Breast epithelium (tissue), 4 donors: ENCODE data around the gene SLC30A10. TPM values are rescaled to one million over a fixed set of nuclear protein-coding genes. Genes with fewer than 3 reads are reported as not detected.
"Not testable (repeated sequence)": the region's sequence is repeated elsewhere in the genome, so short reads cannot be mapped to it uniquely, and the experiment has no call there.

Source experiments
- DNase-seq, 2 donors: peaks; one replicate each; pipeline ENCODE4 v3.0.0-alpha.2; 2019; ENCODE audit warnings: low spot score in 2 of 2
- H3K27ac ChIP-seq, 2 donors: fragments of 200-600 bp; sonication (generic) in 1 of 2; one replicate each; pipeline ENCODE4 v1.5.1; 2016 to 2019; ENCODE audit warnings: mild to moderate bottlenecking in 1 of 2
- H3K27me3 ChIP-seq, 2 donors: fragments of 200-600 bp; sonication (generic) in 1 of 2; one replicate each; pipeline versions ENCODE4 v1.5.1 to v1.6.0; 2017 to 2019; ENCODE audit warnings: control low read depth in 1 of 2, mild to moderate bottlenecking in 1 of 2
- H3K36me3 ChIP-seq: fragments of 200-600 bp; one replicate; pipeline ENCODE4 v1.5.1; 2019
- H3K4me1 ChIP-seq, 2 donors: fragments of 200-600 bp; sonication (generic); one replicate each; pipeline ENCODE4 v1.5.1; 2016 to 2019; ENCODE audit warnings: control low read depth in 1 of 2
- H3K4me3 ChIP-seq, 3 donors: fragments of 200-600 bp; sonication (generic); 1 replicate in 2 of 3; 2 replicates in 1 of 3; pipeline ENCODE4 v1.5.1; 2016 to 2019; ENCODE audit warnings: mild to moderate bottlenecking in 3 of 3, moderate library complexity in 2 of 3
- H3K9me3 ChIP-seq, 2 donors: fragments of 200-600 bp; sonication (generic) in 1 of 2; one replicate each; pipeline ENCODE4 v1.5.1; 2016 to 2019; ENCODE audit warnings: control low read depth in 1 of 2
- CTCF ChIP-seq, 3 donors: fragments of 450-650 bp; IDR thresholded peaks; one replicate each; pipeline ENCODE4 v1.5.1; 2016 to 2017; ENCODE audit warnings: antibody characterized with exemption in 3 of 3, mild to moderate bottlenecking in 3 of 3, moderate library complexity in 3 of 3
- POLR2A ChIP-seq: fragments of 450-650 bp; IDR thresholded peaks from one replicate; pipeline ENCODE4 v1.6.1; 2016; ENCODE audit warnings: antibody characterized with exemption, mild to moderate bottlenecking, moderate library complexity
- POLR2AphosphoS5 ChIP-seq, 3 donors: sonication (generic); formaldehyde crosslinking; IDR thresholded peaks; one replicate each; pipeline ENCODE4 v1.6.1; 2017; ENCODE audit warnings: antibody characterized with exemption in 3 of 3
- intact Hi-C: fragments of 100-400 bp; cut with DNase I; formaldehyde crosslinking; loops from one replicate; pipeline ENCODE4 v1.15.1; 2023; ENCODE audit warnings: low total_unique reads
- total RNA-seq, 3 donors: library from RNA; depleted of rRNA; stranded (reverse); fragments of >200 nt; gene quantifications; one replicate each; pipeline ENCODE4 v1.1.0, GENCODE V29; 2016

SLC30A10 gene
- total RNA-seq, 3 donors from 2014 or later = not detected

- TF ChIP-seq POLR2AphosphoS5 (IDR thresholded peaks at IDR 0.05) = no peak
- TF ChIP-seq CTCF (IDR thresholded peaks at IDR 0.05) = no peak
- no peak for TF ChIP-seq POLR2A
- no peak for DNase-seq
- no peak overlapping the region for H3K4me3 ChIP-seq
- H3K27ac ChIP-seq = no peak overlapping the region
- H3K36me3 ChIP-seq = no peaks in the 10 kb centered on the region
- H3K4me1 ChIP-seq = no peaks in the 10 kb centered on the region
- H3K9me3 ChIP-seq = no peaks in the 10 kb centered on the region
- H3K27me3 ChIP-seq = no peaks in the 10 kb centered on the region
- intact Hi-C loops = no loop called here
Observed at GRCh38 chr1:219871427-219872057, 56.8 kb downstream of the SLC30A10 start.

- H3K27ac ChIP-seq, H3K27me3 ChIP-seq, H3K36me3 ChIP-seq, H3K4me3 ChIP-seq, H3K9me3 ChIP-seq, H3K4me1 ChIP-seq, intact Hi-C loops, DNase-seq: not testable (repeated sequence)
Observed at GRCh38 chr1:219868615-219869014, 59.7 kb downstream of the SLC30A10 start.

Other genes with a start within 250 kb of the SLC30A10 start
- 10 to 100 TPM; 41.3 to 64.8 (median 47.5) TPM for gene EPRS1, start 117.9 kb upstream of the SLC30A10 start, total RNA-seq
- gene BPNT1, start 161.2 kb upstream of the SLC30A10 start, total RNA-seq = 10 to 100 TPM; 14.6 to 34.1 (median 24.3) TPM
- 10 to 100 TPM; 57.7 to 84.0 (median 66.2) TPM for gene IARS2, start 165.6 kb upstream of the SLC30A10 start, total RNA-seq